HepG2 (cell line): ENCODE measurements around the gene SND1. TPM values are rescaled to one million over a fixed set of nuclear protein-coding genes. Genes with fewer than 3 reads are reported as not detected.

Source experiments
- ATAC-seq: fragments of 200-7000 bp; cut with Tn5 transposase; 3 replicates; pipeline ENCODE4 v1.9.1; 2020; ENCODE audit warnings: mild to moderate bottlenecking, moderate library complexity
- BruUV-seq: library from RNA; stranded (reverse); fragments of 400-500 nt; replicated peaks from 2 replicates; lab custom pipeline; 2021; lab: Mats Ljungman, UMichigan
- CTCF ChIA-PET: fragments of 300-600 bp; formaldehyde crosslinking; extraction: SDS; loops from one replicate; lab custom pipeline; 2021; ENCODE audit warnings: low total read pairs, inconsistent platforms, low intra/inter-chr PET ratio; lab: Yijun Ruan, JAX
- POLR2A ChIA-PET: fragments of 350-600 bp; sonication (Branson Sonifier 250); formaldehyde crosslinking; loops from one replicate; lab custom pipeline; 2020; ENCODE audit warnings: antibody characterized with exemption, inconsistent platforms; lab: Yijun Ruan, JAX
- DNase-seq: peaks from one replicate; pipeline ENCODE4 v3.0.0-alpha.2; 2015; ENCODE audit warnings: low spot score
- FAIRE-seq: peaks from 3 replicates; lab custom pipeline; 2011; peaks lifted over from hg19 to GRCh38; lab: Jason Lieb, UNC
- H2AFZ ChIP-seq: one replicate; pipeline ENCODE4 v1.6.1; 2011; ENCODE audit warnings: low read length, inconsistent platforms
- H3K27ac ChIP-seq: fragments of 300-600 bp; 3 replicates; pipeline ENCODE4 v1.8.0; 2011; ENCODE audit warnings: mixed run types, mild to moderate bottlenecking, mixed read lengths, low read length, inconsistent platforms; ENCODE audit not compliant: insufficient read depth; ENCODE audit errors: extremely low read length
- H3K27me3 ChIP-seq, 2 experiments: fragments of 200-600 bp in 1 of 2; 2 replicates in 1 of 2; 3 replicates in 1 of 2; pipeline versions ENCODE4 v1.6.0 to v1.8.0; 2011; ENCODE audit warnings: low read length in 2 of 2, mild to moderate bottlenecking in 2 of 2, moderate library complexity in 2 of 2, inconsistent platforms in 1 of 2; ENCODE audit not compliant: insufficient read depth in 2 of 2, control insufficient read depth in 1 of 2
- H3K36me3 ChIP-seq, 2 experiments: fragments of 200-600 bp in 1 of 2; replicated peaks in 1 of 2; 2 replicates in 1 of 2; 3 replicates in 1 of 2; pipeline versions ENCODE4 v1.5.1 to v1.8.0; 2011; ENCODE audit warnings: low read length in 2 of 2, inconsistent platforms in 1 of 2; ENCODE audit not compliant: insufficient read depth in 2 of 2, control insufficient read depth in 1 of 2
- H3K4me1 ChIP-seq: 2 replicates; pipeline ENCODE4 v1.5.1; 2012; ENCODE audit warnings: low read length, inconsistent platforms; ENCODE audit not compliant: insufficient read depth
- H3K4me2 ChIP-seq: 2 replicates; pipeline ENCODE4 v1.6.0; 2011; ENCODE audit warnings: low read depth, low read length, inconsistent platforms
- H3K4me3 ChIP-seq, 3 experiments: fragments of 200-600 bp in 1 of 3; sonication (generic), shearing (Covaris generic) in 1 of 3; replicated peaks in 1 of 3; 2 replicates each; pipeline ENCODE4 v1.5.1; 2011 to 2016; ENCODE audit warnings: low read length in 3 of 3, inconsistent platforms in 2 of 3, low read depth in 2 of 3, mild to moderate bottlenecking in 2 of 3, control low read depth in 1 of 3, mixed read lengths in 1 of 3; ENCODE audit not compliant: insufficient read depth in 1 of 3
- H3K79me2 ChIP-seq: one replicate; pipeline ENCODE4 v1.6.1; 2011; ENCODE audit warnings: low read length, inconsistent platforms; ENCODE audit not compliant: insufficient read depth
- H3K9ac ChIP-seq: 2 replicates; pipeline ENCODE4 v1.6.0; 2011; ENCODE audit warnings: mild to moderate bottlenecking, low read depth, low read length, inconsistent platforms; ENCODE audit not compliant: insufficient read depth
- H3K9me3 ChIP-seq: 2 replicates; pipeline ENCODE4 v1.5.1; 2012; ENCODE audit warnings: mild to moderate bottlenecking, low read length
- H4K20me1 ChIP-seq: 2 replicates; pipeline ENCODE4 v1.6.0; 2011; ENCODE audit warnings: inconsistent platforms, mild to moderate bottlenecking, low read length, moderate library complexity; ENCODE audit not compliant: insufficient read depth
- FLYWCH1 ChIP-seq: sonication (generic); formaldehyde crosslinking; IDR thresholded peaks from 2 replicates; pipeline ENCODE4 v1.8.1; 2023; ENCODE audit warnings: mild to moderate bottlenecking, missing genetic modification reagents
- GTF2F1 ChIP-seq: fragments of 150-350 bp; IDR thresholded peaks from 2 replicates; pipeline ENCODE4 v1.6.1; 2014; ENCODE audit warnings: low read length
- MIXL1 ChIP-seq: IDR thresholded peaks from 2 replicates; pipeline ENCODE4 v1.6.1; 2016
- MXD1 ChIP-seq: sonication (generic); formaldehyde crosslinking; IDR thresholded peaks from 2 replicates; pipeline ENCODE4 v1.4.0; 2020; ENCODE audit warnings: mild to moderate bottlenecking, missing genetic modification reagents
- PATZ1 ChIP-seq: sonication (generic); formaldehyde crosslinking; IDR thresholded peaks from 2 replicates; pipeline ENCODE4 v1.4.0; 2020; ENCODE audit warnings: missing genetic modification reagents
- PBX3 ChIP-seq: sonication (generic); formaldehyde crosslinking; IDR thresholded peaks from 2 replicates; pipeline ENCODE4 v1.8.1; 2023; ENCODE audit warnings: missing genetic modification reagents, inconsistent platforms, borderline replicate concordance
- RORA ChIP-seq: sonication (generic); formaldehyde crosslinking; IDR thresholded peaks from 2 replicates; pipeline ENCODE4 v1.5.0; 2020; ENCODE audit warnings: mild to moderate bottlenecking, missing genetic modification reagents, moderate library complexity
- SUZ12 ChIP-seq: fragments of 150-350 bp; IDR thresholded peaks from 2 replicates; pipeline ENCODE4 v1.6.1; 2014; ENCODE audit warnings: low read depth, low read length
- TAF15 ChIP-seq: fragments of 200-400 bp; formaldehyde crosslinking; IDR thresholded peaks from one replicate; pipeline ENCODE4 v1.6.1; 2018; ENCODE audit warnings: mild to moderate bottlenecking, low read depth, low read length; ENCODE audit not compliant: poor library complexity, severe bottlenecking
- THAP7 ChIP-seq: sonication (generic); formaldehyde crosslinking; IDR thresholded peaks from 2 replicates; pipeline ENCODE4 v1.8.1; 2023; ENCODE audit warnings: mild to moderate bottlenecking, missing genetic modification reagents
- USF2 ChIP-seq, 2 experiments: sonication (generic) in 1 of 2; formaldehyde crosslinking in 1 of 2; IDR thresholded peaks; 2 replicates each; pipeline versions ENCODE4 v1.5.1 to v1.6.1; 2011 to 2020; ENCODE audit warnings: borderline replicate concordance in 1 of 2, low read depth in 1 of 2, low read length in 1 of 2, mild to moderate bottlenecking in 1 of 2, missing genetic modification reagents in 1 of 2, moderate library complexity in 1 of 2
- ZBTB2 ChIP-seq: sonication (generic); formaldehyde crosslinking; IDR thresholded peaks from 2 replicates; pipeline ENCODE4 v1.8.0; 2022; ENCODE audit warnings: low read depth, missing genetic modification reagents
- ZMYM4 ChIP-seq: sonication (generic); formaldehyde crosslinking; IDR thresholded peaks from 2 replicates; pipeline ENCODE4 v1.8.1; 2023; ENCODE audit warnings: mild to moderate bottlenecking, missing genetic modification reagents
- ZNF20 ChIP-seq: sonication (generic); formaldehyde crosslinking; IDR thresholded peaks from 2 replicates; pipeline ENCODE4 v1.4.0; 2020; ENCODE audit warnings: mild to moderate bottlenecking, moderate library complexity, missing genetic modification reagents
- ZNF577 ChIP-seq: sonication (generic); formaldehyde crosslinking; IDR thresholded peaks from 2 replicates; pipeline ENCODE4 v1.4.0; 2020; ENCODE audit warnings: mild to moderate bottlenecking, low read depth, missing genetic modification reagents, borderline replicate concordance
- WGBS: methylation state at CpG from one replicate; pipeline ENCODE4 v1.1.6; 2017; ENCODE audit warnings: low lambda C conversion rate; 5-methylcytosine and 5-hydroxymethylcytosine counted together
- in situ Hi-C: cut with HindIII; loops from 2 replicates; pipeline ENCODE4 v1.10.0; 2017; ENCODE audit warnings: low pct_unique_long_range_greater_than_20kb; ENCODE audit not compliant: extremely low pct_ligation_motif_present
- intact Hi-C: fragments of 100-400 bp; cut with micrococcal nuclease; formaldehyde crosslinking; loops from one replicate; pipeline ENCODE4 v1.10.0; 2022; ENCODE audit not compliant: unreplicated experiment
- polyA plus RNA-seq, 8 experiments: library from polyadenylated mRNA; depleted of rRNA in 3 of 8; stranded (reverse) in 7 of 8; unstranded in 1 of 8; fragments of >200 nt; fragmentation: Illumina TruSeq in 4 of 8; extraction: Trizol in 4 of 8; gene quantifications; 2 replicates each; pipeline versions ENCODE4 v1.2.1 to v1.2.3, GENCODE V29; 2011 to 2016; ENCODE audit warnings: low read depth in 4 of 8, missing spikeins in 1 of 8, mixed read lengths in 1 of 8; ENCODE audit not compliant: insufficient read depth in 1 of 8
- total RNA-seq, 5 experiments: library from RNA; depleted of rRNA; stranded (reverse); fragments of >200 nt; fragmentation: Illumina TruSeq; extraction: Trizol; gene quantifications; 2 replicates each; pipeline ENCODE4 v1.2.3, GENCODE V29; 2016; ENCODE audit warnings: low read depth in 1 of 5

SND1 gene
- total and polyA plus RNA-seq, 2 of the 13 experiments (the other 11 are each of a cell fraction or from before 2014, with no cell fraction given), result 110 to 182 TPM

- ATAC-seq (no peak), FAIRE-seq (no peak), DNase-seq (no peak)
- H3K36me3 ChIP-seq, result no peaks in the 10 kb centered on the region
- ChIA-PET POLR2A (no interaction called here), CTCF (no interaction called here)
- 13% methylated on average over 3 of the region's 3 CpGs for WGBS
- H3K4me2 ChIP-seq, result no peak overlapping the region
- H3K4me1 ChIP-seq, result peaks cover 14% of the 10 kb centered on the region
- no peaks in the 10 kb centered on the region for H3K79me2 ChIP-seq
- no peak overlapping the region for H3K4me3 ChIP-seq
- H3K9ac ChIP-seq, result no peak overlapping the region
- H3K27me3 ChIP-seq, result peaks cover 2 to 31% of the 10 kb centered on the region in 2 experiments; a peak in 4 of 5 replicates
- no TSS peak for BruUV-seq
- no peak overlapping the region for H3K27ac ChIP-seq
- H3K9me3 ChIP-seq, result no peaks in the 10 kb centered on the region
- no peaks in the 10 kb centered on the region for H4K20me1 ChIP-seq
- intact Hi-C loops, result no loop called here
- no peak overlapping the region for H2AFZ ChIP-seq
- in situ Hi-C loops, result loop anchor here (5.0 kb wide), 1 partner anchor 68 kb away; no protein-coding TSS in a partner anchor
- TF ChIP-seq MXD1 (CRISPR knock-in tag) (no peak), GTF2F1 (no peak), RORA (CRISPR knock-in tag) (no peak), SUZ12 (no peak), MIXL1 (no peak), ZNF577 (no peak), TAF15 (no peak), ZMYM4 (CRISPR knock-in tag) (no peak), USF2 (IDR thresholded peaks at IDR 0.05; ENCODE audit: low read depth, low read length) (no peak), USF2 (CRISPR knock-in tag; IDR thresholded peaks at IDR 0.05; ENCODE audit: borderline replicate concordance) (no peak), ZNF20 (CRISPR knock-in tag) (no peak), THAP7 (CRISPR knock-in tag) (no peak), FLYWCH1 (CRISPR knock-in tag) (no peak), PATZ1 (no peak), PBX3 (CRISPR knock-in tag) (no peak), ZBTB2 (no peak)
These were observed 487.4 kb downstream of the SND1 start for GRCh38 chr7:128139406-128139805.
